ENCODE measurements around the gene HSD3B7. TPM values are rescaled to one million over a fixed set of nuclear protein-coding genes. Genes with fewer than 3 reads are reported as not detected.

Gene HSD3B7
- total and polyA plus RNA-seq, 10 of the 15 experiments (the other 5 are each of a cell fraction or from before 2014, with no cell fraction given): 0.18 to 1.8 (median 0.48) TPM; not detected in 1

DNA sequence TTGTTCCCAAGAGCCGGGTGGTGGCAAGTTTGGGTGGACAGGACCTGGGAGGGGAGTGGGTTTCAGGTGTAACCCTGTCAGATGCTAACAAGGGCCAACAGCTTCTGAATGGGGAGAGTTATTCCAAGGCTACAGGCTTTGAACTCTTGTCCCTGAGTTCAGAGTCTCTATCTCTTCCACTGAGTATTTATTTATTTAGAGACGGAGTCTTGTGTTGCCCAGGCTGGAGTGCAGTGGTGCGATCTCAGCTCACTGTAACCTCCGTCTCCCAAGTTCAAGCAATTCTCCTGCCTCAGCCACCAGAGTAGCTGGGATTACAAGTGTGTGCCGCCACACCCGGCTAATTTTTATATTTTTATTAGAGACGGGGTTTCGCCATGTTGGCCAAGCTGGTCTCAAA lies 30.0 kb upstream of the HSD3B7 start:
- H4K20me1 ChIP-seq (ENCODE audit: control insufficient read depth, insufficient read depth): no peaks in the 10 kb centered on the region; the same call in 1 of the 2 replicates
- ChIA-PET POLR2A (interaction anchor here (0.6 to 0.8 kb wide), 3 partner anchors 152 to 925 kb away, joined by 3 to 4 read pairs (median 3); no protein-coding TSS in a partner anchor), CTCF (interaction anchor here (1.0 to 3.6 kb wide), 9 partner anchors 11 to 505 kb away, joined by 4 to 37 read pairs (median 14); partner anchors contain the start of genes VKORC1, ZNF646 and ZNF668), RAD21 (ENCODE audit: unreplicated experiment) (interaction anchor here (1.8 to 2.5 kb wide), 2 partner anchors 111 to 187 kb away, joined by 5 to 17 read pairs; no protein-coding TSS in a partner anchor), SMC1A (ENCODE audit: uncharacterized antibody, unreplicated experiment) (interaction anchor here (1.4 to 2.5 kb wide), 5 partner anchors 14 to 187 kb away, joined by 3 to 12 read pairs (median 7); partner anchors contain the start of genes HSD3B7, ZNF646 and ZNF668)
- H3K4me2 ChIP-seq (ENCODE audit: control insufficient read depth, insufficient read depth): no peak overlapping the region
- H3K36me3 ChIP-seq (ENCODE audit: control insufficient read depth in 2 of 2, insufficient read depth in 2 of 2, low read length in 1 of 2): peaks cover 0 to 18% of the 10 kb centered on the region in 2 experiments; a peak in 3 of 4 replicates
- TF ChIP-seq SMAD1 (IDR thresholded peaks at IDR 0.05; ENCODE audit: low read depth, partially characterized antibody): no peak
- FAIRE-seq (no peak), DNase-seq (ENCODE audit: low read depth, low spot score) (no peak), ATAC-seq (no peak)
- intact Hi-C loops (cut with micrococcal nuclease; ENCODE audit: unreplicated experiment) (loop anchor here (10.0 kb wide), 2 partner anchors 140 to 920 kb away; partner anchors contain the start of genes VKORC1 and ZNF267), in situ Hi-C loops (cut with MboI) (loop anchor here (10.0 kb wide), 2 partner anchors 760 to 920 kb away; partner anchors contain the start of gene ZNF267)
- no peak overlapping the region for H3K9ac ChIP-seq (ENCODE audit: control insufficient read depth, insufficient read depth, low read length)
- no peaks in the 10 kb centered on the region for H3K9me3 ChIP-seq (replicated peaks; ENCODE audit: control insufficient read depth, insufficient read depth, low read length)
- no peak overlapping the region for H3K27ac ChIP-seq (ENCODE audit: control insufficient read depth, insufficient read depth)
- peaks cover 22% of the 10 kb centered on the region for H3K4me1 ChIP-seq (ENCODE audit: control insufficient read depth, insufficient read depth, low read length)
- WGBS (ENCODE audit: insufficient coverage, insufficient replicate concordance, low lambda C conversion rate, missing lambda C conversion rate): 98% methylated on average over 8 of the region's 8 CpGs
- H3K27me3 ChIP-seq (replicated peaks in 1 of 2; ENCODE audit: control insufficient read depth in 2 of 2, insufficient read depth in 2 of 2, low read length in 1 of 2): no peaks in the 10 kb centered on the region
- H2AFZ ChIP-seq (ENCODE audit: control insufficient read depth, low read depth, low read length): no peak overlapping the region
- H3K79me2 ChIP-seq (ENCODE audit: control insufficient read depth, insufficient read depth, low read length): peaks cover 20% of the 10 kb centered on the region
- no peak overlapping the region for H3K4me3 ChIP-seq
- no TSS peak for BruUV-seq (replicated peaks)

GRCh38 chr16:30956601-30957455 lies 28.2 kb upstream of the HSD3B7 start:
- ChIA-PET POLR2A (interaction anchor here (0.9 kb wide), 1 partner anchor 117 kb away, joined by 3 read pairs; the partner anchor contains the start of genes ZNF646 and ZNF668), CTCF (interaction anchor here (1.0 to 3.6 kb wide), 5 partner anchors 16 to 185 kb away, joined by 3 to 27 read pairs (median 3); partner anchors contain the start of genes VKORC1, ZNF646 and ZNF668), SMC1A (ENCODE audit: uncharacterized antibody, unreplicated experiment) (no interaction called here), RAD21 (ENCODE audit: unreplicated experiment) (no interaction called here)
- DNase-seq (ENCODE audit: low read depth, low spot score) (no peak), ATAC-seq (peak; percentile 84), FAIRE-seq (peak; percentile 41)
- H3K79me2 ChIP-seq (ENCODE audit: control insufficient read depth, insufficient read depth, low read length): peaks cover 12% of the 10 kb centered on the region
- peak overlapping the region; percentile 96 for H2AFZ ChIP-seq (ENCODE audit: control insufficient read depth, low read depth, low read length)
- in situ Hi-C loops (cut with MboI) (loop anchor here (10.0 kb wide), 2 partner anchors 758 to 918 kb away; partner anchors contain the start of gene ZNF267), intact Hi-C loops (cut with micrococcal nuclease; ENCODE audit: unreplicated experiment) (loop anchor here (10.0 kb wide), 2 partner anchors 138 to 918 kb away; partner anchors contain the start of genes VKORC1 and ZNF267)
- H4K20me1 ChIP-seq (ENCODE audit: control insufficient read depth, insufficient read depth): no peaks in the 10 kb centered on the region; the same call in 1 of the 2 replicates
- peak overlapping the region; percentile 70 for H3K4me2 ChIP-seq (ENCODE audit: control insufficient read depth, insufficient read depth)
- peak overlapping the region; percentile 92 for H3K4me3 ChIP-seq
- 18% methylated on average over 42 of the region's 42 CpGs for WGBS (ENCODE audit: insufficient coverage, insufficient replicate concordance, low lambda C conversion rate, missing lambda C conversion rate)
- no peaks in the 10 kb centered on the region for H3K27me3 ChIP-seq (replicated peaks in 1 of 2; ENCODE audit: control insufficient read depth in 2 of 2, insufficient read depth in 2 of 2, low read length in 1 of 2)
- H3K27ac ChIP-seq (ENCODE audit: control insufficient read depth, insufficient read depth): peak overlapping the region; percentile 100
- peaks cover 13% of the 10 kb centered on the region for H3K4me1 ChIP-seq (ENCODE audit: control insufficient read depth, insufficient read depth, low read length)
- H3K36me3 ChIP-seq (ENCODE audit: control insufficient read depth in 2 of 2, insufficient read depth in 2 of 2, low read length in 1 of 2): peaks cover 4 to 28% of the 10 kb centered on the region in 2 experiments
- H3K9me3 ChIP-seq (replicated peaks; ENCODE audit: control insufficient read depth, insufficient read depth, low read length): no peaks in the 10 kb centered on the region
- H3K9ac ChIP-seq (ENCODE audit: control insufficient read depth, insufficient read depth, low read length): peak overlapping the region; percentile 100
- TSS peak; percentile 92 for BruUV-seq (replicated peaks)
- TF ChIP-seq POLR2A (IDR thresholded peaks at IDR 0.05; ENCODE audit: low read depth, low read length) (peak; percentile 42; the same call in 1 of the 2 replicates), ZBED1 (IDR thresholded peaks at IDR 0.05; ENCODE audit: borderline replicate concordance) (no peak), WRNIP1 (IDR thresholded peaks at IDR 0.05; ENCODE audit: borderline replicate concordance, low read depth, low read length) (no peak), RUNX3 (IDR thresholded peaks at IDR 0.05; ENCODE audit: low read length) (peak; percentile 31), CEBPB (IDR thresholded peaks at IDR 0.05; ENCODE audit: borderline replicate concordance in 1 of 2, low read depth in 2 of 2, low read length in 2 of 2) (no peak), RCOR1 (conservative IDR thresholded peaks at IDR 0.05; ENCODE audit: low read depth, low read length) (0 out of 2 replicates have a peak, but pooled peaks have one; percentile 29), ESRRA (IDR thresholded peaks at IDR 0.05; ENCODE audit: low read length) (0 out of 2 replicates have a peak, but pooled peaks have one; percentile 45), CTCF (IDR thresholded peaks at IDR 0.05 in 2 of 3, conservative IDR thresholded peaks at IDR 0.05 in 1 of 3; ENCODE audit: control insufficient read depth in 2 of 3, extremely low read depth in 1 of 3, insufficient read depth in 1 of 3, low read depth in 3 of 3, low read length in 3 of 3) (peak; percentile 18 to 30 (median 27); a peak in 5 of 6 replicates), TAF1 (IDR thresholded peaks at IDR 0.05; ENCODE audit: borderline replicate concordance, low read depth, low read length) (peak; percentile 41; the same call in 1 of the 2 replicates)
- TF ChIP-seq, protein P1, sequence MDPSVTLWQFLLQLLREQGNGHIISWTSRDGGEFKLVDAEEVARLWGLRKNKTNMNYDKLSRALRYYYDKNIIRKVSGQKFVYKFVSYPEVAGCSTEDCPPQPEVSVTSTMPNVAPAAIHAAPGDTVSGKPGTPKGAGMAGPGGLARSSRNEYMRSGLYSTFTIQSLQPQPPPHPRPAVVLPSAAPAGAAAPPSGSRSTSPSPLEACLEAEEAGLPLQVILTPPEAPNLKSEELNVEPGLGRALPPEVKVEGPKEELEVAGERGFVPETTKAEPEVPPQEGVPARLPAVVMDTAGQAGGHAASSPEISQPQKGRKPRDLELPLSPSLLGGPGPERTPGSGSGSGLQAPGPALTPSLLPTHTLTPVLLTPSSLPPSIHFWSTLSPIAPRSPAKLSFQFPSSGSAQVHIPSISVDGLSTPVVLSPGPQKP (IDR thresholded peaks at IDR 0.05; ENCODE audit: low read depth, low read length): no peak
